ENCODE results near the gene DCTN1.

The DCTN1 gene

DNA sequence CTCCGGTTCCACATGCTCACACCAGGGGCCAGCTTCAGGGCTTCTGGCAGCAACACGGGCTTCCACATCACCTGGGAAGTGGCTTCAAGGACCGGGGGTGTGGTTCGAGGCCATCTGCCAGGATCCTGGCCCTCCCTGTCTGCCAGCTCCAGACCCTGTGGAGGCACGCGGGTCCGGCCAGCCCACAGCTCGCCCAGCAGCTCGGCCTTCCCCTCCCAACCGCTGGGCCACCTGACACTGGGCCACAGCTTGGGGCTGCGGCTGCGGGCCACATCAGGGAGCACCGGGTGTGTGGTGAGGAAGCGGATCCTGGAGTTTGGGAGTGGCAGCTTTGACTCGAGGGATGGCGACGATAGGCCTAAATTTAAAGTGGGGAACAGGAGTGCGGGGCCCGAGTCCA lies 34.3 kb upstream of the DCTN1 start:
- no peak for DNase-seq (ENCODE audit: low spot score)
- TF ChIP-seq, protein P1, sequence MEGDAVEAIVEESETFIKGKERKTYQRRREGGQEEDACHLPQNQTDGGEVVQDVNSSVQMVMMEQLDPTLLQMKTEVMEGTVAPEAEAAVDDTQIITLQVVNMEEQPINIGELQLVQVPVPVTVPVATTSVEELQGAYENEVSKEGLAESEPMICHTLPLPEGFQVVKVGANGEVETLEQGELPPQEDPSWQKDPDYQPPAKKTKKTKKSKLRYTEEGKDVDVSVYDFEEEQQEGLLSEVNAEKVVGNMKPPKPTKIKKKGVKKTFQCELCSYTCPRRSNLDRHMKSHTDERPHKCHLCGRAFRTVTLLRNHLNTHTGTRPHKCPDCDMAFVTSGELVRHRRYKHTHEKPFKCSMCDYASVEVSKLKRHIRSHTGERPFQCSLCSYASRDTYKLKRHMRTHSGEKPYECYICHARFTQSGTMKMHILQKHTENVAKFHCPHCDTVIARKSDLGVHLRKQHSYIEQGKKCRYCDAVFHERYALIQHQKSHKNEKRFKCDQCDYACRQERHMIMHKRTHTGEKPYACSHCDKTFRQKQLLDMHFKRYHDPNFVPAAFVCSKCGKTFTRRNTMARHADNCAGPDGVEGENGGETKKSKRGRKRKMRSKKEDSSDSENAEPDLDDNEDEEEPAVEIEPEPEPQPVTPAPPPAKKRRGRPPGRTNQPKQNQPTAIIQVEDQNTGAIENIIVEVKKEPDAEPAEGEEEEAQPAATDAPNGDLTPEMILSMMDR (IDR thresholded peaks at IDR 0.05; ENCODE audit: borderline replicate concordance, control extremely low read depth, extremely low read depth, insufficient read depth, missing control alignments) = no peak
- in situ Hi-C loops (cut with MboI; ENCODE audit: low sequenced_read_pairs, unreplicated experiment) = no loop called here

DNA sequence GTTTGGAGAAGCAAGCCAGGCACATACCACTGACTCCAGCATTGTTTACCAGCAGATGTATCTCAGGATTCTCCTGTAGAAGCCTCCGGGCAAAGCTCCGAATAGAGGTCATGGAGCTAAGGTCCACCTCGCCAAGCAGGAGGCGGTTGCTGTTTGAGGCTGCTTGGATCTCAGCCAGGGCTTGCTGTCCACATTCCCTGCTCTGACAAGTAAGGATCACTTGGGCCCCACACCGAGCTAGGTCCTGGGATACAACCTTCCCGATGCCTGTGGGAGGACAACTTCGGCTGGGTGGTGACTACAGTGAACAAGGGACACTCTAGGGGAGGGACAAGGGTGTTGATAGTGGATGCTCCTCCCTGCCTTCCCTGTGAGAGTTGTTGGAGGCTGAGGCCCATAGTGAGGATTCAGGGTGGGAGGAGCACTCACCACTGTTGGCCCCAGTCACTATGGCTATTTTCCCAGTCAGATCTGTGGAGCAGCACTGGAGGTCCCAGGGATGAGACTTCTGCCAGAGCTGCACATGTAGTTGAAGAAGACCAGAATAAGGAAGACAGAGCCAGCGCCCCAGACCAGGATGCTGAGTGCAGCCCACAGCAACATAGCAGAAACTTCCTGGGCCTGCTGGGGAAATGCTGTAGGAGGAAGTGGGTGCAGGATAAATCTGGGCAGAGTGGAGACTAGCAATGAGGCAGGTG lies 33.0 kb upstream of the DCTN1 start:
- TF ChIP-seq, protein P1 (IDR thresholded peaks at IDR 0.05; ENCODE audit: borderline replicate concordance, control extremely low read depth, extremely low read depth, insufficient read depth, missing control alignments) = no peak
- in situ Hi-C loops (cut with MboI; ENCODE audit: low sequenced_read_pairs, unreplicated experiment) = no loop called here
- DNase-seq (ENCODE audit: low spot score) = no peak

DNA sequence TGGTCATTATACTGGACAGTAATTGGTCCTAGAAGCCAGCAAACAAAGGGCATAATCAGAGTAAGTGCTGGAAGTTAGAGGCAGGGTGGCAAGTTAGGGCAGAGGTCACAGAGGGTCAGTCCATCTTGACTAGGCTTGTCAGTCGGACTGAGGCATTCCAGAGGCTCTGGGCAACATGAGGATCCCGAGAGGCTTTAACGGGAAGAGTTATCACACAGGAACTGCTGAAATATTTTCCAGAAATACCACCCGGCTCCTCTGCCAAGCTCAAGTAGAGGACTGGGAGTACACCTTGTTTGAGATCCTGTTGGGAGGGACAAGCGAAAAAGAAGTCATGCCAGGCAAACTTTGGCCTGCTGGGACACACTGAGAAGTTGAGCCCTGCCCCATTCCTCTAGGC lies 27.6 kb upstream of the DCTN1 start:
- TF ChIP-seq, protein P1 (IDR thresholded peaks at IDR 0.05; ENCODE audit: borderline replicate concordance, control extremely low read depth, extremely low read depth, insufficient read depth, missing control alignments) = no peak
- in situ Hi-C loops (cut with MboI; ENCODE audit: low sequenced_read_pairs, unreplicated experiment) = no loop called here
- no peak for DNase-seq (ENCODE audit: low spot score)

DNA sequence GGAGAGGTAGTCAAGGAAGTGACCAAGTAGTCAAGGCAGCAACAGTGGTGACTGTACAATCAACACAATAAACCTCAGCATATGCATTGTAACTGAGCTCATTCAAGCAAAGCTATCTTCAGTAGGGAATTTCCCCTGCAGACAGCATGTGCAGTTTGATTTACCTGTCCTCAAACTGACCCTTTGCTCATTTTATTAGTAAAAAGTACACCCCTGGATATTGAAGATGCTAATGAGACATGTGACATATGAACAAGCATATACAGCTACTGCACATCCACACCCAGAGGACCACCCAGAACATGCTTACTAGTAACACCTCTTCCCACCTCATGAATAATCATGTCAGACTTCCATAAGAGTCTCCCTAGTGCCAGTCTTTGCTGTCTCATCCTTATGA lies 25.9 kb upstream of the DCTN1 start:
- TF ChIP-seq, protein P1 (IDR thresholded peaks at IDR 0.05; ENCODE audit: borderline replicate concordance, control extremely low read depth, extremely low read depth, insufficient read depth, missing control alignments) = no peak
- in situ Hi-C loops (cut with MboI; ENCODE audit: low sequenced_read_pairs, unreplicated experiment) = no loop called here
- DNase-seq (ENCODE audit: low spot score) = peak; percentile 61

DNA sequence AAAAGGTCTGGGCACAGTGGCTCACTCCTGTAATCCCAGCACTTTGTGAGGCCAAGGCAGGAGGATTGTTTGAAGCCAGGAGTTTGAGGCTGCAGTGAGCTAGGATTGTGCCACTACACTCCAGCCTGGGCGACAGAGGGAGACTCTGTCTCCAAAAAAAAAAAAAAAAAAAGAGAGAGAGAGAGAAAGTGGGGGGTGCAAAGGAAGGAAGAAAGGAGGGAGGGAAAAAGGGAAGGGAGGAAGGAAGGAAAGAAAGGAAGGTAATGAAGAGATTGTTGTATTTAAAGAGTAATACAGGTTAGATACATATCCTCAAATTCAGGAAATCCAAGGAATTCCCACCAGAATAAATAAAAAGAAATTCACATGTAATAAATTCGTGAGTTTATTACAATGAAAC lies 21.8 kb upstream of the DCTN1 start:
- TF ChIP-seq, protein P1 (IDR thresholded peaks at IDR 0.05; ENCODE audit: borderline replicate concordance, control extremely low read depth, extremely low read depth, insufficient read depth, missing control alignments) = no peak
- no peak for DNase-seq (ENCODE audit: low spot score)
- in situ Hi-C loops (cut with MboI; ENCODE audit: low sequenced_read_pairs, unreplicated experiment) = no loop called here

DNA sequence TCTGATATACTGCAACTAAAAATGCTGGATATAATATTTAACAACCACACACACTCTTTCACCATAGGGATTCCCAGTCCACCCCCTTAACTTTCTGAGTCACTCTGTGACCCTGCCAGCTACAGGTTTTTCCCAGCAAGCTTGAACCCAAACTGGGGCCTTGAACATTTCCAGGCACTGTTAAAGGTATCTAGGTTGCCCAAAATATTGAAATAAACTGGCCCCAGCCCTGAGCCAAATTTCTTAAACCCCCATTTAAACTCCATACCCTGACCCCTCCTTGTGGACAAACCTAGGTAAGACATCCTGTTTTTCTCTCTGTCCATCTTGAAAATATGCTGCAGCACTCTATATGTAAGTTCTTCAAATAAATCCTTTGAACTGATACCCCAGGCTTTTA lies 19.7 kb upstream of the DCTN1 start:
- DNase-seq (ENCODE audit: low spot score) = peak; percentile 62
- in situ Hi-C loops (cut with MboI; ENCODE audit: low sequenced_read_pairs, unreplicated experiment) = no loop called here
- TF ChIP-seq, protein P1 (IDR thresholded peaks at IDR 0.05; ENCODE audit: borderline replicate concordance, control extremely low read depth, extremely low read depth, insufficient read depth, missing control alignments) = no peak
